ENCODE measurements around the gene GALR2.
"Not testable (repeated sequence)": the region's sequence is repeated elsewhere in the genome, so short reads cannot be mapped to it uniquely, and the experiment has no call there.

The GALR2 gene, protein sequence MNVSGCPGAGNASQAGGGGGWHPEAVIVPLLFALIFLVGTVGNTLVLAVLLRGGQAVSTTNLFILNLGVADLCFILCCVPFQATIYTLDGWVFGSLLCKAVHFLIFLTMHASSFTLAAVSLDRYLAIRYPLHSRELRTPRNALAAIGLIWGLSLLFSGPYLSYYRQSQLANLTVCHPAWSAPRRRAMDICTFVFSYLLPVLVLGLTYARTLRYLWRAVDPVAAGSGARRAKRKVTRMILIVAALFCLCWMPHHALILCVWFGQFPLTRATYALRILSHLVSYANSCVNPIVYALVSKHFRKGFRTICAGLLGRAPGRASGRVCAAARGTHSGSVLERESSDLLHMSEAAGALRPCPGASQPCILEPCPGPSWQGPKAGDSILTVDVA

DNA sequence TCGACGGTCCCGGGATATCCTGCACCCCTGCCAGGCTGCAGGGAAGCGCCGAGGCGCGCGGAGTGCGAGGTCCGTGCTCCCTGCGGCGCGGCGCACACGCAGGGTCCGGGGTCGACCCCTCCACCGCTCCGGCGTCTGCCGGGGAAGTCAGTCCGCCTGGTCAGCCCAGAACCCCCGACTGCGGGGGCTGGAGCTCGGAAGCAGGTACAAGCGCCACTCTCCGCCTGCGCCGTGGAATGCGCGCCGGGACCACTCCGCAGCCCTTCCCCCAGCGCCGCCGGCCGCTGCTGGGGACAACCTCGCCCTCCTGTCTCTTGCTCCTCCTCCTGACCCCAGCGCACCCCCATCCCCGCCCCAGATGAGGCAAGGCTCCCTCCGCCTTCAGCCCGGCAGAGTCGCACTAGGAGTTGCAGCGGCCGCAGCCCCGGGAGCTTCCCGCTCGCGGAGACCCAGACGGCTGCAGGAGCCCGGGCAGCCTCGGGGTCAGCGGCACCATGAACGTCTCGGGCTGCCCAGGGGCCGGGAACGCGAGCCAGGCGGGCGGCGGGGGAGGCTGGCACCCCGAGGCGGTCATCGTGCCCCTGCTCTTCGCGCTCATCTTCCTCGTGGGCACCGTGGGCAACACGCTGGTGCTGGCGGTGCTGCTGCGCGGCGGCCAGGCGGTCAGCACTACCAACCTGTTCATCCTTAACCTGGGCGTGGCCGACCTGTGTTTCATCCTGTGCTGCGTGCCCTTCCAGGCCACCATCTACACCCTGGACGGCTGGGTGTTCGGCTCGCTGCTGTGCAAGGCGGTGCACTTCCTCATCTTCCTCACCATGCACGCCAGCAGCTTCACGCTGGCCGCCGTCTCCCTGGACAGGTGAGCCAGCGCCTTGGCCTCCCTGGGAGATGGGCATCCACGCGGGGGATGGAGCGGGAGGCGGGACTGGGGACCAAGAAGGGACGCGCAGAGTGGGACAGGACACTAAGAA, at the start of gene GALR2:
TSS of gene GALR2 (plus strand) at position 392 of the 974 bp plus-strand sequence. CDS start at position 495, 103 bp downstream.
- no peak for DNase-seq (ENCODE audit: low read depth in 2 of 2)

DNA sequence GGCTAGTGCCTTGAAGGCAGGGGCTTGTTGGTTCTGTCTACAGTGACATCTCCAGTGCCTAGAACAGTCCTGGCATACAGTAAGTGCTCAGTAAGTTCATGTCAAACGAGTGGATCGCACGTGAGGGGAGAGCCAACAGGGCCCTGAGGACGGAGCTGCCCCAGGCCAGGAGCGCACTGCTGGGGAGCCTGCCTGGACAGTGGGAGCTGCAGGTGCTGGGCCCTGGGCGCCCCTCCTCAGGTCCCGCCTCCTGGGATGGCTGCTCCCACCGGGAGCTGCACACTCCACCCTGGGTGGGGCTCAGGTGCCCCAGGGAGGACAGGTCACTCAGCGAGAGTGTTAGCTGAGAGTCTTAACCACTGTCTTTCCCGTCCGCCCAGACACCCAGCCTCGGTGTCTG, 49.3 kb upstream of the GALR2 start:
- DNase-seq (ENCODE audit: low read depth in 2 of 2) = no peak

DNA sequence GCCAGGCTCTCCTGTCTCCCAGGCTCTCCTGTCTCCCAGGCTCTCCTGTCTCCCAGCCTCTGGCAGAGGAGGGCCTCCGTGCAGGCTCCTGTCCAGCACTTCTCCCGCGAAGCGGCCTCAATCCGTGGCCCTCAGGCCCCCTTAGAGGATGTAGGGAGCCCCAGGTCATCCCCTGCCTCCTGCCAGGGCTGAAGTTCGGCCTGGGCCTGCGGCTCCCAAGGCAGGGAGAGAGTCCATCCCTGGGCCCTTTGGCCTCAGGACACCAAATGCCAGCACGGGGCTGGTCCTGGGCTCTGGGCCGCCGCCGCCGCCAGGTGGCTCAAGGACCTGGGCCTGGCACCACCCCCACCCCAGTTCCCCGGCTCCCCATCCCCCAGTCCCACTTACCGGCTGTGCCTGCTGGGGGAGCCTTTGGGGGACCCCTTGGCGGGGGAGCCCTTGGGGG, 47.8 kb upstream of the GALR2 start:
- no peak for DNase-seq (ENCODE audit: low read depth in 2 of 2)

DNA sequence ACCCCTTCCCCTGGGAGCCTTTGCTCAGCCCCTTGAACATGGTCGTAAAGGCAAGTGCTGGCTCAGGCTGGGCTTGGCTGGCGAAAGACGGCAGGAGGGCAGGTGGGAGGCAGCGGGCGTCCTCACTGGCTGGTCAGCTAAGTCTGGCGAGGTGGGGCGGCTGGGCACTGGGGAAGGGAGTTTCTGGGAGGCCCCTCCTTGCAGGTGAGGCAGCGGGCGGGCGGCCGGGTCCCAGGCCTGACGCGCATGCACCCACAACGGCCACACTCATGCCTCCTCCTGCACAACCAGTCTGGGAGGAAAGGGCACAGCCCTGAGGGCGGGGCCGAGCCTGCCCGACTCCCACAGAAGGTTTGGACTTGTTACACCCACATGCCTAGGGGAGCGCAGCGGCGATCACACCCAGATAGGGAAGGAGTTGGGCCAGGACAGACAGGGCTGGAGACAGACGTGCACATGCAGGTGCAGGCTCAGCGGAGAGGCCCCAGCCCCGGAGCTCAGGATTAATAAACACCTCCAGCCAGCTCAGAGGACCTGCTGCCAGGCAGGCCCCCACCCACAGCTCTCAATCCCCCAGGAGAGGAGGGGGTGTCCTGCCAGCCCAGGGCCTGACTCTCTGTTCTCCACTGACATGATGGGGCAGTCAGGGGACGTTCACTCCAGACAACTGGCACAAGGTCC, 47.3 kb upstream of the GALR2 start, which contains the start of gene EVPL:
TSS of gene EVPL (minus strand) at position 148 of the 681 bp plus-strand sequence. CDS start at position 40, 108 bp downstream.
- no peak for DNase-seq (ENCODE audit: low read depth in 2 of 2)

DNA sequence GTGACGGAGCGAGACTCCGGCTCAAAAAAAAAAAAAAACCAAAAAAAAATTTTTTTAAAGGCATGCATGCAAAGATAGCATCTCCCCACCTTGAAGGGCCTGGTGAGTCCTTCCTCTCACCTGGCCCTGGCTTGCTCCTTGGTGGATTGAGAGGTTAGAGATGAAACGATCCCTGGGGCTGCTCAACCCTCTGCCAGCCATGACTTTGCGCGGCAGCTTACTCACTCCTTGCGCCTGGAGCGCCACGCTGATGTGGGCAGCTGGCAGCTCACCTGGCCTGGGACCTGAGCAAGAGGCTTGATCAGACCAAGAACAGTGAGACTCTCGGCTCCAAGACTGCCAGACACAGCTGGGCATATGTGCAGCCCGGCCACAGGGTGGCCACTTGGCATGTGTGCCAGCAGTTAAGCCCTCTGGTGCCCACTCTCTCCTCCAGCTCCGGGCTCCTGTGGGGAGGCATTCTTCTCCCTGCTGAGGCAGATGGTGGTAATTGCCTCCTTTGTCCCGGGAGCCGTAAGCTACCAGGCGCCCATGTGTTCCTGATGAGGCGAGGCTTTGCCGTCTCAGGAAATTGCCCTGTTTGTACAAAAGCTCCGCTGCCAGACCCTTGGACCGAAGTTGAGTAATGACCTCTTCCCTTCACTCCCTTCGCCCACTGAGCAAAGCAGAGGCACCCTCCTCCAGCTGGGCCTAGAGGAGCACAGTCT, 42.4 kb upstream of the GALR2 start:
- DNase-seq (ENCODE audit: low read depth in 2 of 2) = no peak

DNA sequence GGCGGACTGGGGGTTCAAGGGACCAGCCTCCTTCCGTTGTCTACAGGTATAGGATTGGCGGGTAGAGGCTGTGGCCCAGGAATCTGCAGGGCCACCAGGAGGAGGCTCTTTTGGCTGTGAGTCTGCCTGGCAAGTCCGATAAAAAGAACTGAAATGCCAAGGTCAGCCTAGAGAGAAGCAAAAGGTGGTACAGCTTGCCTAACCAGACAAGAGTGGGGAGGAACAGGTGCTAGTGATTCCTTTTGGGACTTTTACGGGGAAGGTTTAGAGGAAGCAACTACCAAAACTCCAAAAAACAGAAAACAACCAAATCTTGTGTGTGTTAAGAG, 41.8 kb upstream of the GALR2 start:
- no peak for DNase-seq (ENCODE audit: low read depth in 2 of 2)

GRCh38 chr17:76033139-76033538, 41.4 kb upstream of the GALR2 start:
- DNase-seq (ENCODE audit: low read depth in 2 of 2) = no peak

DNA sequence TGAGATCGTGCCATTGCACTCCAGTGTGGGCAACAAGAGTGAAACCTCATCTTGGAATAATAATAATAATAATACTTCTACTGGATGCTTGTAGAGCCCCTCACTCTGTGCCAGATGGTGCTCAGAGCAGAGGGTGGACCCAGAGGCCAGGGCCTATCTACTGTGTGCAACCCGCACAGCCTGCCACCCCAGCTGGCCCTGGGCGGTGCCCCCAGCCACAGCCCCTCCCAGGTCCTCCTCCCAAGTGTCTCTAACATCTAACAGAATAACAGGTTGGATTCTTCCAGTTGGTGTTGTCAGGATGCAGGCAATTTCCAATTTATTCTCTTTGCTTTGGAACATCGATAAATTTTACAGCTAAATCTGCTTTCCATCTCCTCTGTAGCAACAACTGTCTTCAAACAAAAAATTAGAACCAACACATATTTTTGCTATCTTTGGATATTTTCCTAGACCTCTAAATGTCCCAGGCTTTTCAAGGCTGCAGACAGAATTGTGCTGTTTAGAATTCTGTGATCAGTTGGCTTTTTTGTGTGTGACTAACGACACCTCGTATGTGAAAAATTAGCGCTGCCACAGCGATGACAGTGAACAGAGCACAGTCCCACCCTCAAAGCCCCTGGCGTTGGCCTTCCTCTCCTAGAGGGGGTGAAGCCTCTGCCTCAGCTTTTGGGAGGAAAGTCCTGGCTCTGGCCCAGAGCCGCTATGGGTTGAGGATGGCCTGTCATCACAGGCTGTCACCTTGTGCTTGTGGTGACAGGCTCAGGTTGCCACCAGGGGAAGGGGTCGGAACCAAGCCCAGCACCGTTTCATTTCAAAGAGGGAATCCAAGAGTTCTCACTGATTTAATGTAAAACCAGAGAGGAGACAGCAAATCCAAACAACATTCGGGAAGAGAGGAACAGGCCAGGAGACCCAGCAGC, 39.9 kb upstream of the GALR2 start:
- no peak for DNase-seq (ENCODE audit: low read depth in 2 of 2)

DNA sequence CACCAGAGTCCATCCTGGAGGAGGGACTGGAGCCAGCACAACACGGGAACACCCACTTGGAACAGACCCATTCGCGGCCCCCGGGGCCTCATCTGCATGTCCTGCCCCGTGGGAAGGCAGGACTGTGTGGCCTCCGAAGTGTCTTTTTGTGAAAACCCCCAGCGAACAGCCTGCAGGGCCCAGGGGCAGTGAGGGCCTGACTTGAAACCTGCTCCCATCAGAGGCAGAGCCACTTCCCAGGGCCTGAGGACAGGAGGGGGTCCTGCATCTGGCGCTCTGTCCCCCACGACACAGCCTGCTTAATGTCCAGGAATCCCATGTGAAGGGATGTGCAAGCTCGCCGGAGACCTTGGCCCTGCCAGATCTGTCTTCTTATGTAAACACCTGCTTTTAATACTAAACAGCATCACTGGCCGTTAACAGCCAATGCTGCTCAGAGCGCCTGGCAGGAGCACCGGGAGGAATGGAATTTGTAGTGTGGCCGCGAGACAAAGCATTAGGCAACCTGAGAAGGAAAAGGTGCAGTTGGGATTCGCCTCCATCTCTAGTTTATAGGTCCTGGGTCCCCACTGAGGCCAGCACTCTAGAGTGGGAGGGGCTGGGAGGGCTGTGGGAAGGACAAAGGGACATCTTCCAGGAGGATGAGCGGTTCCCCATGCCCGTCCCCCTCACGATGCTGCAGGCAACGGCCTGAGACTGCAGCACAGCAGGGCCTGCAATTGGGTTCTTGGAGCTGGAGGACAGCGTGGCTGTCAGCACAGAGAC, 37.9 kb upstream of the GALR2 start:
- DNase-seq (ENCODE audit: low read depth in 2 of 2) = no peak

DNA sequence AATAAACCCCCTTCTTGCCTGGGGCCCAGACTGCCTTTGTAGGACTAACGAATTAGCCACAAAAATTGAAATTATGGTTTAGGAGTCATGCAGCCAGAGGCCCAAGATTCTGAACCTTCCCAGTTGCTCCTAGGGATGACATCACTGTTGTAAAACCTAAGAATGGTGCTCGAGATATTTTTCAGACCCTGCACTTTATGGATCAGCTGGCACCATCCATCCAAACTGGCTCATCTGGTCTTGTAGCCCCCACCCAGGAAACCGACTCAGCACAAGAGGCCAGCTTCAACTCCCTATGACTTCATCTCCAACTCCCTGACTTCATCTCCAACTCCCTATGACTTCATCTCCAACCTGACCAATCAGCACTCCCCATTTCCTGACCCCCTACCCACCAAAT, 36.5 kb upstream of the GALR2 start:
- no peak for DNase-seq (ENCODE audit: low read depth in 2 of 2)

GRCh38 chr17:76039121-76039520, 35.5 kb upstream of the GALR2 start:
- DNase-seq (ENCODE audit: low read depth in 2 of 2) = no peak

DNA sequence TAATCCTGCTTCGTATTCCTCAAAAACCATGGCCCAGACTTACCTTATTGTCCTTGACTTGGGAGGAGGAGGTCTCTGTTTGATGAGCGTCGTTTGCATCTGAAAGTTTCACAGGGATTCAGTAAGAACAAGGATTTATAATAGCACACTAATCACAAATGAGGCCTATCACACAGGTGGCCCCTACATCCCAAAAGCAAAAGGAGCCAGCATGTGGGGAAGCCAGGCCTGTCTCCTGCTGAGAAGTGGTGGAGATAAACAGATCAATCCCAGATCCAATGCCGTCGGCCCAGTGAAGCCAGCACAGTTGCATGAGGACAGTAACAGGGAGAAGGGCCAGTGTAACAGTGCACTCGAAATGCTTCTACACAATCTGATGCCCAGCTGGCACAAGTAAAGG, 34.2 kb upstream of the GALR2 start:
- DNase-seq (ENCODE audit: low read depth in 2 of 2) = no peak

DNA sequence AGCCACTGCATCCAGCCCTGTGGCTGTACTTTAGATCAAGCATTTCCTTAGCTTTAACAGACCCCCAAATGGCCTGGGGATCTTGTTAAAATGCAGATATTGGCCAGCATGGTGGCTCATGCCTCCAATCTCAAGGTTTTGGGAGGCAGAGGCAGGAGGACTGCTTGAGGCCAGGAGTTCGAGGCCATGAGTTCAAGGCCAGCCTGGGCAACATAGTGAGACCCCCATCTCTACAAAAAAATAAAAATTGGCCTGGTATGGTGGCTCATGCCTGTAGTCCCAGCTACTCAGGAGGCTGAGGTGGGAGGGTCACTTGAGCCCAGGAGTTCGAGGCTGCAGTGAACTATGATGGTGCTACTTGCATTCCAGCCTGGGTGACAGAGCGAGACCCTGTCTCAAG, 31.7 kb upstream of the GALR2 start:
- DNase-seq (ENCODE audit: low read depth in 2 of 2) = not testable (repeated sequence)

- DNase-seq (ENCODE audit: low read depth in 2 of 2) = not testable (repeated sequence)
These were observed 30.0 kb upstream of the GALR2 start for GRCh38 chr17:76044475-76045007.

DNA sequence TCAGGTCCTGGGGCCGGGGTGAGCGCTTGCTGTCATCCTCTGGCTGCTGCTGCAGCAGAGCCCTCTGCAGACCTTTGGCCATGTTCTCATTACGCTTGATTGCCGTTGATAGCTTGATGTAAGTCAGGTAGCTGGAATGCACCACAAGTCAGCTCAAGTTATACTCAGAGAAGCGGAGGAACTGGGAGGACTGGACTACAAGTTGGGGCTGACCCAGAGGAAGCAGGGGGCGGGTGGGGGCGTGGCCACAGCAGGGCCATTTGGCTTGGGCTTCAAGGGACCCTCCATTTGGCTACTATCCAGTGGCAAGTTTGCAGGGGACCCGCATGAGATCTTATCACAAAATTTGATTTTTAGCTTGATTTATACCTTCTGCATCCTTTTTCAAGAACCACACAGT, 28.5 kb upstream of the GALR2 start:
- no peak for DNase-seq (ENCODE audit: low read depth in 2 of 2)

DNA sequence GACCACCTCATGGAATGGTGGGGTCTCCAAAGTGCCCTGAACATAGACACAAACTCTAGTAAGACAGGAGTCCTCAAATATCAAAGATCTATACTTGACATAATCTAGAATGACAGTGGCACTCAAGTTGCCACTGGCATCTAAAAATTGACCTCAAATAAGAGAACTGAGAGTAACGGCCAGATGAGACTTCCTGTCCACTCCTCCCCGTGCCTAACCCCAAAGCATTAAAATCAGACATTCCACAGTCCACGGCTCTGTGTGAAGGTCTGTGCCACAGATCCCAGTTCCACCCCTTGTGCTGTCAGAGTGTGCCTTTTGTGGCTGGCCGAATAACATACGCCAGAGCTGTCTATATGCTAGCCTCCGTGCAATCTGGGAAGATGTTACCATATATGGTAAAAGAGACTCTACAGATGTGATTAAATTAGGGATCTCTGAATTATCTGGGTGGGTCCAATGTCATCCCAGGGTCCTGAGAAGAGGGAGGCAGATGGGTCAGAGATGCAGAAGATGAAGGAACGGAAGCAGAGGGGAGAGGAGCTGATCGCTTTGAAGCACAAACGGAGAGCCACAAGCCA, 26.5 kb upstream of the GALR2 start:
- no peak for DNase-seq (ENCODE audit: low read depth in 2 of 2)

- DNase-seq (ENCODE audit: low read depth in 2 of 2) = no peak
These were observed 25.9 kb upstream of the GALR2 start for GRCh38 chr17:76048711-76049110.

- no peak for DNase-seq (ENCODE audit: low read depth in 2 of 2)
These were observed 25.3 kb upstream of the GALR2 start for GRCh38 chr17:76049239-76049638.
